ENCODE results near the gene EMSY. TPM values are rescaled to one million over a fixed set of nuclear protein-coding genes. Genes with fewer than 3 reads are reported as not detected.

EMSY gene
- total and polyA plus RNA-seq, 2 of the 13 experiments (the other 11 are each of a cell fraction or from before 2014, with no cell fraction given) = 11.6 to 18.5 TPM

DNA sequence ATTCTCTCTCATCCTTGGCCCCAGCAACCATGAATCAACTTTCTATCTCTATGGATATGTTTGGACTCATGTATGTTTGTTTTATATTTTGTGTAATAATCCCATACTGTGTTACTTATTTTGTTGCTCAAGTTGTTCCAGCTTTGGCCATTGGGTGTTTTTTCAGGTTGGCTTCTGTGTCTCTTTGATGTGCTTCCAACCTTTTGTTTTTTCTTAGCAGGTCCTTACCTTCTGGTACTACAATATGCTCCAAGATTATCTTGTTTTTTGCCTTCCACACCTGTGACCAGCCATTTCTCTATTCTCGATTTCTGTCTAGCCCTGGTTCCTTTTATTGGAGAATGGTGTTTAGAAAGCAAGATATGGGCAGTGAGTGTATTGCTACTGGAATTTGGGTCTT lies 49.5 kb upstream of the EMSY start (continued):
- TF ChIP-seq TEF (CRISPR knock-in tag; IDR thresholded peaks at IDR 0.05) (no peak), ZNF256 (CRISPR knock-in tag; conservative IDR thresholded peaks at IDR 0.05) (no peak), PTBP1 (IDR thresholded peaks at IDR 0.05; ENCODE audit: low read depth, low read length, poor library complexity, severe bottlenecking) (no peak), DZIP1 (CRISPR knock-in tag; IDR thresholded peaks at IDR 0.05) (no peak), ADNP (CRISPR knock-in tag; IDR thresholded peaks at IDR 0.05) (no peak), CREM (IDR thresholded peaks at IDR 0.05) (no peak), CREM (CRISPR knock-in tag; IDR thresholded peaks at IDR 0.05) (no peak), TAF15 (IDR thresholded peaks at IDR 0.05; ENCODE audit: low read depth, low read length, poor library complexity, severe bottlenecking) (no peak), STAG1 (CRISPR knock-in tag; IDR thresholded peaks at IDR 0.05) (no peak), ZNF775 (CRISPR knock-in tag; IDR thresholded peaks at IDR 0.05; ENCODE audit: borderline replicate concordance) (no peak), ZBTB46 (CRISPR knock-in tag; IDR thresholded peaks at IDR 0.05; ENCODE audit: borderline replicate concordance) (no peak)
